Measurements from ENCODE around the gene TIMM17B. TPM values are rescaled to one million over a fixed set of nuclear protein-coding genes. Genes with fewer than 3 reads are reported as not detected.

Gene TIMM17B
- total RNA-seq, 2 donors from 2014 or later, result 49.2 to 56.5 TPM

DNA sequence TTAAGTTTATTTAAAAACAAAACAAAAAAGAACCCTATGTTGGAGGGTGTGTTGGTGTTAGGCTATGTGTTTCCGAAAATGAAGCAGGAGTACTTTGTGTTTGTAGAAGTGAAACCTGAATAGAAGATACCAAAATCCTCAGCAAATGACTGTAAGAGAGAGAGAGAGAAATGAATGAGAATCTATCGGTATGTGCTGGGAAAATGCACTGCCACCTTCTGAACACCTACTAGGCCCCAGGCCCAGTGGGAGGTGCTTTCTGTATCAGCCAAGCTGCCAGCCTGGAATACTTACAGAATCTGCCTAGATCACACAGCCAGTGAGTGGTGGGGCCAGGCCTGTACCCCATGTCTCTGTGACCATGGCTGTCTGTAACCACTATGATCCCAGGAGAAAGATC is 36.2 kb upstream of the TIMM17B start:
- peaks cover 0 to 6% of the 10 kb centered on the region in 2 donors for H3K4me1 ChIP-seq
- H3K27ac ChIP-seq, result no peak overlapping the region
- TF ChIP-seq, protein P1, sequence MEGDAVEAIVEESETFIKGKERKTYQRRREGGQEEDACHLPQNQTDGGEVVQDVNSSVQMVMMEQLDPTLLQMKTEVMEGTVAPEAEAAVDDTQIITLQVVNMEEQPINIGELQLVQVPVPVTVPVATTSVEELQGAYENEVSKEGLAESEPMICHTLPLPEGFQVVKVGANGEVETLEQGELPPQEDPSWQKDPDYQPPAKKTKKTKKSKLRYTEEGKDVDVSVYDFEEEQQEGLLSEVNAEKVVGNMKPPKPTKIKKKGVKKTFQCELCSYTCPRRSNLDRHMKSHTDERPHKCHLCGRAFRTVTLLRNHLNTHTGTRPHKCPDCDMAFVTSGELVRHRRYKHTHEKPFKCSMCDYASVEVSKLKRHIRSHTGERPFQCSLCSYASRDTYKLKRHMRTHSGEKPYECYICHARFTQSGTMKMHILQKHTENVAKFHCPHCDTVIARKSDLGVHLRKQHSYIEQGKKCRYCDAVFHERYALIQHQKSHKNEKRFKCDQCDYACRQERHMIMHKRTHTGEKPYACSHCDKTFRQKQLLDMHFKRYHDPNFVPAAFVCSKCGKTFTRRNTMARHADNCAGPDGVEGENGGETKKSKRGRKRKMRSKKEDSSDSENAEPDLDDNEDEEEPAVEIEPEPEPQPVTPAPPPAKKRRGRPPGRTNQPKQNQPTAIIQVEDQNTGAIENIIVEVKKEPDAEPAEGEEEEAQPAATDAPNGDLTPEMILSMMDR (IDR thresholded peaks at IDR 0.05), result no peak
- peaks cover 0 to 6% of the 10 kb centered on the region in 2 donors for H3K9me3 ChIP-seq
- no peak overlapping the region for H3K4me3 ChIP-seq
- H3K27me3 ChIP-seq, result no peaks in the 10 kb centered on the region
- DNase-seq (ENCODE audit: low spot score), result no peak
- peaks cover 27% of the 10 kb centered on the region for H3K36me3 ChIP-seq

DNA sequence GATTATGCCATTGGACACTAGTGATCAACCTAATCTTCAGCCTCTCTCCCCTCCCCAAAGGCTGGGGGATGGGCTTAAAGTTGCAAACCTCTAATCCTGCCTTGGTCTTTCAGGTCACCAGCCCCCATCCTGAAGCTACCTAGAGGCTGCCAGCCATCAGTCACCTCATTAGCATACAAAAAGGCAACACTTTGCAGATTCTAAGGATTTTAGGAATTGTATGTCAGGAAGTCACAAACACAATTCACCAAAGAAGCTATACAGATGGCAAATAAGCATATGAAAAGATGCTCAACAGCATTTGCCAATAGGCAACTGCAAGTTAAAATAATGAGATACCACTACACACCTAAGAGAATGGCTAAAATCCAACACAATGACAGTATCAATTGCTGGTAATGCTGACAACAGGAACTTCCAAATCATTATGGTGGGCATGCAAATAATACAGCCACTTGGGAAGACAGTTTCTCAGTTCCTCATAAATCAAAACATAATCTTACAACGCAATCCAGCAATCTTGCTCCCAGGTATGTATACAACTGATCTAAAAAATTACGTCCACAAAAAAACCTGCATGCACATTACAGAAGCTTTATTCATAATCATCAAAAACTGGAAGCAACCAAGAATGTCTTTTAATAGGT is 30.3 kb upstream of the TIMM17B start:
- no peak for DNase-seq (ENCODE audit: low spot score)
- H3K27me3 ChIP-seq, result no peaks in the 10 kb centered on the region
- TF ChIP-seq, protein P1 (IDR thresholded peaks at IDR 0.05), result no peak
- peaks cover 0 to 3% of the 10 kb centered on the region in 2 donors for H3K9me3 ChIP-seq
- peaks cover 23% of the 10 kb centered on the region for H3K36me3 ChIP-seq
- H3K4me1 ChIP-seq, result no peaks in the 10 kb centered on the region
- H3K4me3 ChIP-seq, result no peak overlapping the region
- H3K27ac ChIP-seq, result no peak overlapping the region

DNA sequence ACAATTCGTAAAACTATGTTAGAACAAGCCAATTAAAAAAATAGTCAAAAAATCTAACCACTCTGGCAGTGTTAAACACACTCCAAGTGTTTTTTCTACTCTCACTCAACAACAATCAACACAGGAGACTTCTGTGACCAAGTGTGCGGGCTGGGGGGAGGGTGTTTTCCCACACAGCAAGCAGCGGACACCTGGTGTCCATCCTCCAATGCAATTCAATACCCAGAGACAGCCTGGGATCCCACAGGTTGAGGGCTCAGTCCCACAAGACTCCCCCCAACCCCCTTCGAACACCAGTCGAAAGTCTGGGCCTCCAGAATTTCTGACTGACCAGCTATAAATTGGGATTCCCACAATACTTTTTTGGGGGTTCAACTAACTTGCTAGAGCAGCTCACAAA is 29.6 kb upstream of the TIMM17B start:
- no peak for DNase-seq (ENCODE audit: low spot score)
- H3K27ac ChIP-seq, result no peak overlapping the region
- H3K36me3 ChIP-seq, result peaks cover 27% of the 10 kb centered on the region

DNA sequence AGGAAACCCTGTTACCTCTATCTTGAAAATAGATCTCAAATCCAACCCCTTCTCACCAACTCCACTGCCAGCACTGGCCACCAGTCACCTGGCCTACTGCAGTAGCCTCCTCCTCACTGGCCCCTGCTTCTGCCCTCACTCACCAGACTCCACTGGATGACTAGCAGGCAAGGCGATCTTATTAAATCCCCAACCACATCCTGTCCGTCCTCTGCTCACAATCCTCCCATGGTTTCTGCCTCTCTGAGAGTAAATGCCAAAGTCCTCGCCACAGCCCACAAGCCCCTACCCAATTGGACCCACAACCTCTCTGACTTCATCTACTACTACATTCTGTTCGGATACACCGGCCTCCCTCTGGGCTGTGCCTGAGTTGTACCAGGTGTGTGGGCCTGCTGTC is 26.7 kb upstream of the TIMM17B start:
- H3K4me1 ChIP-seq, result peaks cover 0 to 9% of the 10 kb centered on the region in 2 donors
- H3K27me3 ChIP-seq, result no peaks in the 10 kb centered on the region
- peaks cover 28% of the 10 kb centered on the region for H3K36me3 ChIP-seq
- no peaks in the 10 kb centered on the region for H3K9me3 ChIP-seq
- H3K4me3 ChIP-seq, result no peak overlapping the region
- no peak overlapping the region for H3K27ac ChIP-seq
- no peak for DNase-seq (ENCODE audit: low spot score)
- TF ChIP-seq, protein P1 (IDR thresholded peaks at IDR 0.05), result no peak

More for the DNA sequence above, 29.6 kb upstream of the TIMM17B start:
- Histone ChIP-seq H3K4me1 (no peaks in the 10 kb centered on the region), H3K27me3 (no peaks in the 10 kb centered on the region), H3K4me3 (no peak overlapping the region), H3K9me3 (no peaks in the 10 kb centered on the region)
- TF ChIP-seq, protein P1 (IDR thresholded peaks at IDR 0.05), result no peak

DNA sequence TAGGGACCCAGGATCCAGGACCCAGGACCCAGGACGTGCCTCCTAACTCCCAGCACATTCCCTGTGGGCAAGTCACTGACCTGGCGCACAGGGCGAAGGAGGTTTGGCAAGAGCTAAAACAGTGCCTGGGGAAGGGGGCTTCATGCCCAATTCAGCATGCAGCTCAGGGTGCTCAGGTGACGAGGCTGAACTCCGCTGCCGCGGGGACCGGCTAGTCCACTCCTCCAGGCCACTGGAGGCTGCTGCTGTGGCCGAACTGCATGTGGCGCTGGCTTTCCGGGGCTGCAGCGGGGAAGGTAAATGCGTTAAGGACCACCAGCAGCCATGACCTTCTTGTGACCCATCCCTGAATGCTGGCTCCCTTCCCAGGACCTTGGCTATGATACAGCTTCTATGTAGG is 26.2 kb upstream of the TIMM17B start:
- Histone ChIP-seq H3K27me3 (no peaks in the 10 kb centered on the region), H3K4me3 (no peak overlapping the region), H3K36me3 (peaks cover 28% of the 10 kb centered on the region), H3K4me1 (peaks cover 0 to 9% of the 10 kb centered on the region in 2 donors), H3K9me3 (no peaks in the 10 kb centered on the region), H3K27ac (no peak overlapping the region)
- TF ChIP-seq, protein P1 (IDR thresholded peaks at IDR 0.05), result no peak
- no peak for DNase-seq (ENCODE audit: low spot score)

DNA sequence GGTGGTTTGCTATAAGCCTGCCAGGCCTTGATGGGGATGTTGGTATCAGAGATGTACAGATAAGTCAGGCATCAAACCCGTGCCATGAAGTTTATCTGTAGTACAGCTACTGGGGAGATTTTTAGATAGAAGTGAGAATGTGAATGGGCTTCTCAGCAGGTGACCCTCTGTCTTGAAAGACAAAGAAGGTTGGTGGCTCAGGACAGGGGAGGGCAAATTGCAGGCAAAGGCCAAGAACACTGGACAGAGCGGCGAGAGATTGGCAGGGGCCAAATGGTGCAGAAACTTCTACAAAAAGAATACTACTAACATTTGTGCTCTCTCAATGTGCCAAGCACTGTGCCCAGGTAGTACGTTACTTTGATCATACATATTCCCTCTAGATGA is 23.1 kb upstream of the TIMM17B start:
- H3K27me3 ChIP-seq, result no peaks in the 10 kb centered on the region
- no peak for DNase-seq (ENCODE audit: low spot score)
- H3K4me3 ChIP-seq, result no peak overlapping the region
- H3K9me3 ChIP-seq, result no peaks in the 10 kb centered on the region
- no peak overlapping the region for H3K27ac ChIP-seq
- peaks cover 28% of the 10 kb centered on the region for H3K36me3 ChIP-seq
- peaks cover 0 to 24% of the 10 kb centered on the region in 2 donors for H3K4me1 ChIP-seq
- TF ChIP-seq, protein P1 (IDR thresholded peaks at IDR 0.05), result no peak
